PFSK-1 (cell line): ENCODE measurements around the gene PTPRO.

Source experiments
- FOXP2 ChIP-seq: optimal IDR thresholded peaks from 2 replicates; pipeline ENCODE3; 2011; ENCODE audit warnings: borderline replicate concordance, control low read depth, inconsistent platforms; ENCODE audit not compliant: insufficient read depth; ENCODE audit errors: extremely low read length, extremely low read depth
- POLR2AphosphoS5 ChIP-seq: IDR thresholded peaks from 2 replicates; pipeline ENCODE4 v1.6.1; 2012; ENCODE audit warnings: low read depth, mild to moderate bottlenecking, control low read depth, low read length, moderate library complexity
- SIN3A ChIP-seq: IDR thresholded peaks from 2 replicates; pipeline ENCODE4 v1.6.1; 2012; ENCODE audit warnings: mild to moderate bottlenecking, low read length, moderate library complexity, borderline replicate concordance; ENCODE audit not compliant: insufficient read depth
- TAF1 ChIP-seq: IDR thresholded peaks from 2 replicates; pipeline ENCODE4 v1.6.1; 2012; ENCODE audit warnings: low read length, control low read depth, borderline replicate concordance; ENCODE audit not compliant: insufficient read depth
- TF ChIP-seq, protein P1 (sequence below), 2 experiments: IDR thresholded peaks; 2 replicates each; pipeline versions ENCODE4 v1.6.1 to v1.8.0; 2011 to 2012; ENCODE audit warnings: low read depth in 2 of 2, low read length in 2 of 2, control low read depth in 1 of 2, inconsistent platforms in 1 of 2, mild to moderate bottlenecking in 1 of 2, moderate library complexity in 1 of 2; ENCODE audit not compliant: insufficient read depth in 1 of 2

Gene PTPRO

DNA sequence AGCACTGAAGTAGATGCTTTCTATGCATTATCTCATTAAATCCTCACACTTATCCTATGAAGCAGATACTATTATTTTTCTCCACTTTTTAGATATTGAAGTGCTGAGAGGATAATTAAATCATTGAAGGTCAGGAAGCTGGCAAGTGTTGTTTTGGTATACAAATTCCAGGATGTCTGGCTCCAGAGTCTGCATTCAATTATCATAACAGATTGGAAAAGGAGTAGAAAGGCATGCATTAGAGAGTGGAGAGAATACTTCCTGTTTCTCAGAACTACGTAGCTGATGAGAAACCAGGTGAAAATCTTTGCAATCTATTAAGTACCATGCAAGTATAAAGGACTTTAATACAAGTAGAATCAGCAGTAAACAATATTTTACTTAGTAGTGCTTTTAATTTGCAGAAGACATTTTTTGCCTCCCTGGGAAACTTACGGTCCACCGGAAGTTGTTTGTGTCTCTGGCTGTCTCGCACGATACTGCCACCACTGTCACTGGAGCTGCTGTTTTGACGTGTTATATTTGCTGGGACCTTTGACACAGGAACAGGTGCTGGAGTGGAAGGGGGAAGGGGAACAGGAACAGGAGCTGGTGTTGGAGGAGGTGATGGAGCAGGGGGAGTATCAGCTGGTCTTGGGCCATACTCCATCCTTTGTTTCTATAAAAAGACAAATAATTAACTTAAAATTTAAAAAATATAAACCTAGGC is 308.9 kb downstream of the PTPRO start:
- no peak; the same call in 1 of the 2 replicates for TF ChIP-seq TAF1
- TF ChIP-seq FOXP2 = no peak
- TF ChIP-seq SIN3A = no peak
- TF ChIP-seq, protein P1, sequence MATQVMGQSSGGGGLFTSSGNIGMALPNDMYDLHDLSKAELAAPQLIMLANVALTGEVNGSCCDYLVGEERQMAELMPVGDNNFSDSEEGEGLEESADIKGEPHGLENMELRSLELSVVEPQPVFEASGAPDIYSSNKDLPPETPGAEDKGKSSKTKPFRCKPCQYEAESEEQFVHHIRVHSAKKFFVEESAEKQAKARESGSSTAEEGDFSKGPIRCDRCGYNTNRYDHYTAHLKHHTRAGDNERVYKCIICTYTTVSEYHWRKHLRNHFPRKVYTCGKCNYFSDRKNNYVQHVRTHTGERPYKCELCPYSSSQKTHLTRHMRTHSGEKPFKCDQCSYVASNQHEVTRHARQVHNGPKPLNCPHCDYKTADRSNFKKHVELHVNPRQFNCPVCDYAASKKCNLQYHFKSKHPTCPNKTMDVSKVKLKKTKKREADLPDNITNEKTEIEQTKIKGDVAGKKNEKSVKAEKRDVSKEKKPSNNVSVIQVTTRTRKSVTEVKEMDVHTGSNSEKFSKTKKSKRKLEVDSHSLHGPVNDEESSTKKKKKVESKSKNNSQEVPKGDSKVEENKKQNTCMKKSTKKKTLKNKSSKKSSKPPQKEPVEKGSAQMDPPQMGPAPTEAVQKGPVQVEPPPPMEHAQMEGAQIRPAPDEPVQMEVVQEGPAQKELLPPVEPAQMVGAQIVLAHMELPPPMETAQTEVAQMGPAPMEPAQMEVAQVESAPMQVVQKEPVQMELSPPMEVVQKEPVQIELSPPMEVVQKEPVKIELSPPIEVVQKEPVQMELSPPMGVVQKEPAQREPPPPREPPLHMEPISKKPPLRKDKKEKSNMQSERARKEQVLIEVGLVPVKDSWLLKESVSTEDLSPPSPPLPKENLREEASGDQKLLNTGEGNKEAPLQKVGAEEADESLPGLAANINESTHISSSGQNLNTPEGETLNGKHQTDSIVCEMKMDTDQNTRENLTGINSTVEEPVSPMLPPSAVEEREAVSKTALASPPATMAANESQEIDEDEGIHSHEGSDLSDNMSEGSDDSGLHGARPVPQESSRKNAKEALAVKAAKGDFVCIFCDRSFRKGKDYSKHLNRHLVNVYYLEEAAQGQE (IDR thresholded peaks at IDR 0.05; ENCODE audit: insufficient read depth in 1 of 2, low read depth in 2 of 2, low read length in 2 of 2) = no peak
- TF ChIP-seq POLR2AphosphoS5 = no peak

DNA sequence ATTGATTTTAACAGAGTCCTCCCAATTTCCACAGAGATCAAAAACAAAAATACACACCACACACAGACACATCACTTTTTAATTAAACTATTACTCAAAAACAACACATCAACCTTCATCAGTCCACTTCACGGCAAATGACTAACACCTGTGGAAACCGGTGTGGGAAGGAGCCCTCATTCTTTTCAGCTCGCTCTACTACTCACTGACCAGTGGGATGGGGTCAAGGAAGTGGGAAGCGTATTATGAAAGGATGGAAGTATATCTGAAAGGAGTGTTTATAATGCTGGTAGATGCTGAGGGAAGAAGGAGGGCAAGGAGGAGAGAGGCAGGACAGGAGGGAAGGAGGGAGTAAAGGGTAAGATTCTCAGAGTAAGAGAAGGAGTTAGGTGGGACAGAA is 310.4 kb downstream of the PTPRO start:
- TF ChIP-seq TAF1 = no peak
- no peak for TF ChIP-seq POLR2AphosphoS5
- no peak for TF ChIP-seq SIN3A
- TF ChIP-seq FOXP2 = no peak
- TF ChIP-seq, protein P1 (IDR thresholded peaks at IDR 0.05; ENCODE audit: insufficient read depth in 1 of 2, low read depth in 2 of 2, low read length in 2 of 2) = no peak

DNA sequence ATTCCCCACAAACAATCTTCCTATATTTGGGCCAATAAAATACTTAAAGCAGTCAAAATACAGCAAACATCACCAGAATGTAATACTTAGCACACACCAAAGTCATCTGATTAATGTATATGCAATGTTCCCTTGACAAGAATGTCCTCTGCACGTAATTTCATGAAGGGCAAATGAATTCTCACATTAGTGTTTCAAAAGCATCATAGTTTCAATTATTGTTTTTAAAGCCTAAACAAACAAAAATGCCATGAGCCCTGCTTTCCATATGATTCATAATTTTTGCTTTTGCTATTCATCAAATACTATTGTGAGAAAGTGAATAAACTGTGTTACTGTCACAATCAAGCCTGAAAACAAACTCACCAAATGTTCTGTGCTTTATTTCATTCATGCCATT is 310.9 kb downstream of the PTPRO start:
- TF ChIP-seq TAF1 = no peak
- TF ChIP-seq FOXP2 = no peak
- TF ChIP-seq, protein P1 (IDR thresholded peaks at IDR 0.05; ENCODE audit: insufficient read depth in 1 of 2, low read depth in 2 of 2, low read length in 2 of 2) = no peak
- no peak for TF ChIP-seq POLR2AphosphoS5
- no peak for TF ChIP-seq SIN3A

DNA sequence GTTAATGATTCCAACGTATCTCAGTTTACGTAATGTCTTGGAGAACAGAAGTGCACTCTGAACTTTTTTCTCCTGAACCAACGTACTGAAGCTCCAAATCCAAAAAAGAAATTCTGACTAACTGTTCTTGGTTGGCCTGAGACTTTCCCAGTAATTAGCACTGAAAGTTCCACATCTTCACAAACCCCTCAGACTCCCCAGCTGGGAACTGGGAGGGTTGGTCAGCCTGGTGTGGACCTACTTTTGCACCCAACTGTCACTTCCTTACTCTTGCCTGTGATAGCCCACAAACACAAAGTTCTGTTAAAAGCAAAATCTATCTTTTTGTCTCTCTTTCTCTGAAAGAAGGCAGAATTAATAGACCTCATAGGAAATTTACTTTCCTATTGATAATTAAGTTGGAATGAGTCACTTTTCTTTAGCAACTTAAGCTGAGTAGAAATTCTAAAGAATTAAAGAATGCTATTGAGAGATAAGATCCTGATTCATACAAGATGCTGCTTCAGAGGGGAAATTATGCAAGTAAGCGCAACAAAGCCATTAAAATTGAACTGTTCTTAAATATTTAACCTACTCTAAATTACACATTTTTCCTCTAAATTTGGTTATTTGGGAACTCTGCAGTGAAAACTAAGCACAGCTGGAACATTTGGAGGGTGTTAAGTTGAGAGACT is 311.8 kb downstream of the PTPRO start:
- TF ChIP-seq POLR2AphosphoS5 (no peak), FOXP2 (no peak), SIN3A (no peak), TAF1 (no peak)
- TF ChIP-seq, protein P1 (IDR thresholded peaks at IDR 0.05; ENCODE audit: insufficient read depth in 1 of 2, low read depth in 2 of 2, low read length in 2 of 2) = no peak
